GM19463 (cell line): Measurements from ENCODE around the gene ADAM15.
A peak's percentile ranks its signal among the peaks of the same experiment; 100 is the strongest.

Experiments
- ATAC-seq: cut with Tn5 transposase; IDR thresholded peaks from one replicate; pipeline ENCODE4 v1.9.1; 2021; ENCODE audit warnings: mild to moderate bottlenecking, moderate library complexity; ENCODE audit not compliant: unreplicated experiment

ADAM15 gene

GRCh38 chr1:155083865-155084721 lies 33.0 kb downstream of the ADAM15 start:
- no peak for ATAC-seq

GRCh38 chr1:155084722-155085503 lies 33.8 kb downstream of the ADAM15 start:
- peak; percentile 70 for ATAC-seq

- ATAC-seq: no peak
These were observed 34.5 kb downstream of the ADAM15 start for GRCh38 chr1:155085504-155086127.

- ATAC-seq: no peak
These were observed 35.1 kb downstream of the ADAM15 start for GRCh38 chr1:155086128-155086741.

- ATAC-seq: no peak
These were observed 35.9 kb downstream of the ADAM15 start for GRCh38 chr1:155086856-155087535.

- ATAC-seq: no peak
These were observed 40.2 kb downstream of the ADAM15 start for GRCh38 chr1:155091071-155092051.

GRCh38 chr1:155092131-155092530 lies 41.0 kb downstream of the ADAM15 start:
- ATAC-seq: no peak

- ATAC-seq: no peak
These were observed 41.5 kb downstream of the ADAM15 start for GRCh38 chr1:155092641-155093040.

- no peak for ATAC-seq
These were observed 43.0 kb downstream of the ADAM15 start for GRCh38 chr1:155093911-155094621.

GRCh38 chr1:155094622-155094948 lies 43.5 kb downstream of the ADAM15 start:
- no peak for ATAC-seq

GRCh38 chr1:155099331-155099730 lies 48.2 kb downstream of the ADAM15 start:
- ATAC-seq: no peak

GRCh38 chr1:155103325-155103724 lies 52.2 kb downstream of the ADAM15 start:
- no peak for ATAC-seq

- ATAC-seq: no peak
These were observed 53.8 kb downstream of the ADAM15 start for GRCh38 chr1:155104605-155105534.

- ATAC-seq: no peak
These were observed 54.5 kb downstream of the ADAM15 start for GRCh38 chr1:155105604-155106011.

GRCh38 chr1:155106862-155107261 lies 55.7 kb downstream of the ADAM15 start:
- ATAC-seq: no peak

GRCh38 chr1:155107309-155108264 lies 56.5 kb downstream of the ADAM15 start:
- ATAC-seq: no peak

GRCh38 chr1:155108296-155108695 lies 57.2 kb downstream of the ADAM15 start:
- ATAC-seq: no peak
